PFSK-1 (cell line): ENCODE measurements around the gene FOXR2.

Source experiments
- FOXP2 ChIP-seq: optimal IDR thresholded peaks from 2 replicates; pipeline ENCODE3; 2011; ENCODE audit warnings: borderline replicate concordance, control low read depth, inconsistent platforms; ENCODE audit not compliant: insufficient read depth; ENCODE audit errors: extremely low read length, extremely low read depth
- POLR2AphosphoS5 ChIP-seq: IDR thresholded peaks from 2 replicates; pipeline ENCODE4 v1.6.1; 2012; ENCODE audit warnings: low read depth, mild to moderate bottlenecking, control low read depth, low read length, moderate library complexity
- REST ChIP-seq, 2 experiments: IDR thresholded peaks; 2 replicates each; pipeline versions ENCODE4 v1.6.1 to v1.8.0; 2011 to 2012; ENCODE audit warnings: low read depth in 2 of 2, low read length in 2 of 2, control low read depth in 1 of 2, inconsistent platforms in 1 of 2, mild to moderate bottlenecking in 1 of 2, moderate library complexity in 1 of 2; ENCODE audit not compliant: insufficient read depth in 1 of 2
- SIN3A ChIP-seq: IDR thresholded peaks from 2 replicates; pipeline ENCODE4 v1.6.1; 2012; ENCODE audit warnings: mild to moderate bottlenecking, low read length, moderate library complexity, borderline replicate concordance; ENCODE audit not compliant: insufficient read depth
- TAF1 ChIP-seq: IDR thresholded peaks from 2 replicates; pipeline ENCODE4 v1.6.1; 2012; ENCODE audit warnings: low read length, control low read depth, borderline replicate concordance; ENCODE audit not compliant: insufficient read depth

FOXR2 gene

GRCh38 chrX:55598333-55598732 is 24.9 kb upstream of the FOXR2 start:
- TF ChIP-seq TAF1 (no peak), REST (IDR thresholded peaks at IDR 0.05; ENCODE audit: insufficient read depth in 1 of 2, low read depth in 2 of 2, low read length in 2 of 2) (no peak), SIN3A (no peak), POLR2AphosphoS5 (no peak), FOXP2 (no peak)

GRCh38 chrX:55619547-55619946 is 3.7 kb upstream of the FOXR2 start:
- no peak for TF ChIP-seq SIN3A
- TF ChIP-seq TAF1 = no peak
- no peak for TF ChIP-seq REST (IDR thresholded peaks at IDR 0.05; ENCODE audit: insufficient read depth in 1 of 2, low read depth in 2 of 2, low read length in 2 of 2)
- no peak for TF ChIP-seq FOXP2
- no peak for TF ChIP-seq POLR2AphosphoS5

- TF ChIP-seq SIN3A = no peak
- TF ChIP-seq TAF1 = no peak
- no peak for TF ChIP-seq REST (IDR thresholded peaks at IDR 0.05; ENCODE audit: insufficient read depth in 1 of 2, low read depth in 2 of 2, low read length in 2 of 2)
- no peak for TF ChIP-seq POLR2AphosphoS5
- TF ChIP-seq FOXP2 = no peak
Observed at GRCh38 chrX:55624403-55624802, 1.2 kb downstream of the FOXR2 start.

- no peak for TF ChIP-seq REST (IDR thresholded peaks at IDR 0.05; ENCODE audit: insufficient read depth in 1 of 2, low read depth in 2 of 2, low read length in 2 of 2)
- TF ChIP-seq FOXP2 = no peak
- TF ChIP-seq POLR2AphosphoS5 = no peak
- no peak for TF ChIP-seq TAF1
- TF ChIP-seq SIN3A = no peak
Observed at GRCh38 chrX:55636109-55636508, 12.9 kb downstream of the FOXR2 start.

- no peak for TF ChIP-seq POLR2AphosphoS5
- no peak for TF ChIP-seq TAF1
- TF ChIP-seq SIN3A = no peak
- no peak for TF ChIP-seq FOXP2
- no peak for TF ChIP-seq REST (IDR thresholded peaks at IDR 0.05; ENCODE audit: insufficient read depth in 1 of 2, low read depth in 2 of 2, low read length in 2 of 2)
Observed at GRCh38 chrX:55638933-55639332, 15.7 kb downstream of the FOXR2 start.
